GM12878 (cell line): ENCODE measurements around the gene CKB. TPM values are rescaled to one million over a fixed set of nuclear protein-coding genes. Genes with fewer than 3 reads are reported as not detected.

Experiments used
- ATAC-seq: fragments of 200-7000 bp; cut with Tn5 transposase; 3 replicates; pipeline ENCODE4 v1.9.1; 2020; ENCODE audit warnings: mild to moderate bottlenecking, moderate library complexity
- BruUV-seq: library from RNA; stranded (reverse); fragments of 400-500 nt; replicated peaks from 2 replicates; lab custom pipeline; 2021; lab: Mats Ljungman, UMichigan
- CTCF ChIA-PET: fragments of 300-600 bp; sonication (Branson Sonifier 250); formaldehyde crosslinking; extraction: SDS; loops from one replicate; lab custom pipeline; 2021; ENCODE audit warnings: inconsistent platforms; lab: Yijun Ruan, JAX
- POLR2A ChIA-PET: fragments of 350-600 bp; formaldehyde crosslinking; extraction: SDS; loops from one replicate; lab custom pipeline; 2021; ENCODE audit warnings: inconsistent platforms; lab: Charles Lee
- RAD21 ChIA-PET: fragments of 300-600 bp; sonication (Branson Sonifier 250); formaldehyde crosslinking; loops from one replicate; lab custom pipeline; 2023; ENCODE audit warnings: antibody characterized with exemption; ENCODE audit not compliant: unreplicated experiment; lab: Charles Lee
- SMC1A ChIA-PET: fragments of 300-600 bp; sonication (Branson Sonifier 250); formaldehyde crosslinking; loops from one replicate; lab custom pipeline; 2023; ENCODE audit not compliant: unreplicated experiment, uncharacterized antibody; lab: Charles Lee
- DNase-seq: peaks from one replicate; pipeline ENCODE4 v3.0.0-alpha.2; 2011; ENCODE audit warnings: low read depth, low spot score
- FAIRE-seq: peaks from 3 replicates; lab custom pipeline; 2011; peaks lifted over from hg19 to GRCh38; lab: Jason Lieb, UNC
- H2AFZ ChIP-seq: 2 replicates; pipeline ENCODE4 v1.6.0; 2011; ENCODE audit warnings: low read depth, low read length, control low read depth; ENCODE audit not compliant: control insufficient read depth
- H3K27ac ChIP-seq: 2 replicates; pipeline ENCODE4 v1.5.1; 2011; ENCODE audit warnings: control low read depth; ENCODE audit not compliant: control insufficient read depth, insufficient read depth
- H3K27me3 ChIP-seq, 2 experiments: replicated peaks in 1 of 2; 2 replicates each; pipeline versions ENCODE4 v1.6.0 to v1.6.1; 2011; ENCODE audit warnings: low read length in 1 of 2; ENCODE audit not compliant: control insufficient read depth in 2 of 2, insufficient read depth in 2 of 2
- H3K36me3 ChIP-seq, 2 experiments: 2 replicates each; pipeline ENCODE4 v1.5.1; 2011; ENCODE audit warnings: low read length in 1 of 2; ENCODE audit not compliant: control insufficient read depth in 2 of 2, insufficient read depth in 2 of 2
- H3K4me1 ChIP-seq: 2 replicates; pipeline ENCODE4 v1.6.1; 2011; ENCODE audit warnings: mild to moderate bottlenecking, low read length, moderate library complexity, mixed read lengths; ENCODE audit not compliant: control insufficient read depth, insufficient read depth
- H3K4me2 ChIP-seq: 2 replicates; pipeline ENCODE4 v1.6.0; 2011; ENCODE audit warnings: control low read depth; ENCODE audit not compliant: control insufficient read depth, insufficient read depth
- H3K4me3 ChIP-seq: fragments of 200-600 bp; sonication (generic); 2 replicates; pipeline ENCODE4 v1.5.1; 2016
- H3K79me2 ChIP-seq: 2 replicates; pipeline ENCODE4 v1.6.0; 2011; ENCODE audit warnings: low read length; ENCODE audit not compliant: control insufficient read depth, insufficient read depth
- H3K9ac ChIP-seq: 2 replicates; pipeline ENCODE4 v1.8.0; 2011; ENCODE audit warnings: low read length, control low read depth, mixed read lengths; ENCODE audit not compliant: control insufficient read depth, insufficient read depth
- H3K9me3 ChIP-seq: replicated peaks from 3 replicates; pipeline ENCODE4 v1.5.1; 2011; ENCODE audit warnings: mild to moderate bottlenecking, low read length; ENCODE audit not compliant: control insufficient read depth, insufficient read depth
- H4K20me1 ChIP-seq: 2 replicates; pipeline ENCODE4 v1.6.0; 2011; ENCODE audit not compliant: control insufficient read depth, insufficient read depth
- ASH2L ChIP-seq: fragments of 300-600, 200-600 bp; sonication (generic); IDR thresholded peaks from 2 replicates; pipeline ENCODE4 v1.6.1; 2017; ENCODE audit warnings: low read depth, mild to moderate bottlenecking, borderline replicate concordance
- CBX3 ChIP-seq: fragments of 200-600 bp; sonication (generic); IDR thresholded peaks from 2 replicates; pipeline ENCODE4 v1.6.1; 2016; ENCODE audit warnings: low read depth, borderline replicate concordance
- NBN ChIP-seq: fragments of 450-650 bp; IDR thresholded peaks from 2 replicates; pipeline ENCODE4 v1.6.1; 2016
- NR2F1 ChIP-seq: fragments of 450-650 bp; conservative IDR thresholded peaks from 2 replicates; pipeline ENCODE4 v1.6.1; 2017; ENCODE audit warnings: mild to moderate bottlenecking
- POLR2AphosphoS2 ChIP-seq: IDR thresholded peaks from 2 replicates; pipeline ENCODE4 v1.6.1; 2011; ENCODE audit warnings: low read depth, mild to moderate bottlenecking, low read length, improper control_type of control experiment, moderate library complexity
- POLR2AphosphoS5 ChIP-seq: IDR thresholded peaks from 2 replicates; pipeline ENCODE4 v1.6.1; 2011; ENCODE audit warnings: mild to moderate bottlenecking, low read length, inconsistent platforms
- RB1 ChIP-seq: fragments of 450-650 bp; formaldehyde crosslinking; IDR thresholded peaks from 2 replicates; pipeline ENCODE4 v1.6.1; 2017; ENCODE audit warnings: mild to moderate bottlenecking, borderline replicate concordance
- RELA ChIP-seq: fragments of 450-650 bp; IDR thresholded peaks from 2 replicates; pipeline ENCODE4 v1.8.0; 2014; ENCODE audit warnings: borderline replicate concordance; ENCODE audit not compliant: partially characterized antibody
- SMAD5 ChIP-seq: IDR thresholded peaks from 2 replicates; pipeline ENCODE4 v1.6.1; 2016; ENCODE audit warnings: antibody characterized with exemption, low read depth
- STAT3 ChIP-seq: IDR thresholded peaks from 2 replicates; pipeline ENCODE4 v1.6.1; 2011; ENCODE audit warnings: low read depth, low read length, improper control_type of control experiment
- SUPT20H ChIP-seq: IDR thresholded peaks from 2 replicates; pipeline ENCODE4 v1.6.1; 2011; ENCODE audit warnings: low read depth, mild to moderate bottlenecking, low read length, moderate library complexity, borderline replicate concordance; ENCODE audit not compliant: control insufficient read depth
- SUZ12 ChIP-seq: fragments of 200-600 bp; sonication (generic); IDR thresholded peaks from one replicate; pipeline ENCODE4 v1.6.1; 2018; ENCODE audit warnings: antibody characterized with exemption, mild to moderate bottlenecking; ENCODE audit not compliant: unreplicated experiment
- ZBED1 ChIP-seq: IDR thresholded peaks from 2 replicates; pipeline ENCODE4 v1.6.1; 2016; ENCODE audit warnings: borderline replicate concordance
- WGBS: methylation state at CpG from one replicate; pipeline ENCODE4 v1.1.6; 2016; ENCODE audit warnings: low lambda C conversion rate; ENCODE audit not compliant: insufficient replicate concordance, insufficient coverage; ENCODE audit errors: missing lambda C conversion rate; 5-methylcytosine and 5-hydroxymethylcytosine counted together
- in situ Hi-C: fragments of 300-500 bp; cut with MboI; formaldehyde crosslinking; loops from 9 replicates; pipeline ENCODE4 v1.14.3; 2018; ENCODE audit warnings: mixed read lengths
- intact Hi-C: fragments of 100-400 bp; cut with micrococcal nuclease; formaldehyde crosslinking; loops from one replicate; pipeline ENCODE4 v1.14.2; 2022; ENCODE audit not compliant: unreplicated experiment
- polyA plus RNA-seq, 11 experiments: library from polyadenylated mRNA; depleted of rRNA in 4 of 11; unstranded in 6 of 11; stranded (reverse) in 5 of 11; fragments of >200 nt; fragmentation: Nextera tagmentation in 4 of 11; fragmentation: Illumina TruSeq in 1 of 11; extraction: Ambion mirVana in 4 of 11; extraction: Trizol in 1 of 11; gene quantifications; 1 replicate in 1 of 11; 2 replicates in 10 of 11; pipeline versions ENCODE4 v1.2.1 to v1.2.3, GENCODE V29; 2011 to 2016; ENCODE audit warnings: inconsistent platforms in 2 of 11, missing spikeins in 2 of 11, low read depth in 1 of 11
- total RNA-seq, 4 experiments: library from RNA; depleted of rRNA in 3 of 4; stranded (reverse); fragments of >200 nt in 3 of 4; fragmentation: Illumina TruSeq in 1 of 4; extraction: Trizol in 1 of 4; gene quantifications; 2 replicates each; pipeline versions ENCODE4 v1.2.1 to v1.2.3, GENCODE V29; 2013 to 2021
- TF ChIP-seq, protein P1 (sequence below): fragments of 450-650 bp; IDR thresholded peaks from 2 replicates; pipeline ENCODE4 v1.6.1; 2016; ENCODE audit warnings: mild to moderate bottlenecking
- TF ChIP-seq, protein P2 (sequence below): IDR thresholded peaks from 2 replicates; pipeline ENCODE4 v1.6.1; 2012; ENCODE audit warnings: improper control_type of control experiment, low read depth, low read length; ENCODE audit not compliant: insufficient replicate concordance
- TF ChIP-seq, protein P3 (sequence below): fragments of 450-650 bp; IDR thresholded peaks from 2 replicates; pipeline ENCODE4 v1.6.1; 2017; ENCODE audit warnings: borderline replicate concordance

Gene CKB
- total and polyA plus RNA-seq, 10 of the 15 experiments (the other 5 are each of a cell fraction or from before 2014, with no cell fraction given) = 0.40 to 6.1 (median 2.3) TPM

DNA sequence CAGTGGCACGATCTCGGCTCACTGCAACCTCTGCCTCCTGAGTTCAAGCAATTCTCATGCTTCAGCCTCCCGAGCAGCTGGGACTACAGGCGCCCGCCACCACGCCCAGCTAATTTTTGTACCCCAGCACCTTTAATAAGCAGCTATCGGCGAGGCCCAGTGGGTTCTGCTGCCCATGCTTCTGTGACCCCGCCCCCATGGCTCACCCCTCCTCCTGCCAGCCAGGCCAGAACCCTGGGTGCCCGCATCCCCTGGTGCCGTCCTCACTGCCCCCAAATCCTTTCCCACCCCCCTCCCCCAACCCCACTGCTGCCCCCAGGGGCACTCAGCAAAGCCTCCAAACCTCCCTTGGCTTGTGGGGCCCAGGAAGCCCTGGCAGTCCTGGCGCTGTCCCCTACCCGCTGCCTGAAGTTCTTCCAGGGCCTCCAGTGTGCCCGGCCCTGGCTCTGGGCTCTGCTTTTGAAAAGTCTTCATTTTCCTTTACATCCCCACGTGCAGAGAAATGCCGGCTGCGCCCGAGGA is 25.4 kb upstream of the CKB start:
- Histone ChIP-seq H3K36me3 (no peaks in the 10 kb centered on the region), H4K20me1 (no peaks in the 10 kb centered on the region), H3K27me3 (no peaks in the 10 kb centered on the region), H3K4me3 (no peak overlapping the region), H3K79me2 (no peaks in the 10 kb centered on the region), H3K4me1 (no peaks in the 10 kb centered on the region), H3K9me3 (no peaks in the 10 kb centered on the region), H3K27ac (no peak overlapping the region), H2AFZ (no peak overlapping the region), H3K9ac (no peak overlapping the region), H3K4me2 (no peak overlapping the region)
- no TSS peak for BruUV-seq
- intact Hi-C loops = no loop called here
- RAD21 ChIA-PET = interaction anchor here (2.5 kb wide), 1 partner anchor 29 kb away, joined by 25 read pairs; no protein-coding TSS in a partner anchor
- POLR2A ChIA-PET = no interaction called here
- no peak for FAIRE-seq
- 77% methylated on average over 16 of the region's 18 CpGs for WGBS
- CTCF ChIA-PET = interaction anchor here (0.9 to 5.7 kb wide), 4 partner anchors 10 to 29 kb away, joined by 3 to 53 read pairs (median 8); no protein-coding TSS in a partner anchor
- TF ChIP-seq POLR2AphosphoS2 (no peak), STAT3 (no peak), POLR2AphosphoS5 (no peak), RELA (no peak), SMAD5 (no peak), SUPT20H (no peak), NR2F1 (no peak), NBN (no peak), SUZ12 (no peak), ZBED1 (no peak), ASH2L (no peak), RB1 (no peak), CBX3 (no peak)
- TF ChIP-seq, protein P1, sequence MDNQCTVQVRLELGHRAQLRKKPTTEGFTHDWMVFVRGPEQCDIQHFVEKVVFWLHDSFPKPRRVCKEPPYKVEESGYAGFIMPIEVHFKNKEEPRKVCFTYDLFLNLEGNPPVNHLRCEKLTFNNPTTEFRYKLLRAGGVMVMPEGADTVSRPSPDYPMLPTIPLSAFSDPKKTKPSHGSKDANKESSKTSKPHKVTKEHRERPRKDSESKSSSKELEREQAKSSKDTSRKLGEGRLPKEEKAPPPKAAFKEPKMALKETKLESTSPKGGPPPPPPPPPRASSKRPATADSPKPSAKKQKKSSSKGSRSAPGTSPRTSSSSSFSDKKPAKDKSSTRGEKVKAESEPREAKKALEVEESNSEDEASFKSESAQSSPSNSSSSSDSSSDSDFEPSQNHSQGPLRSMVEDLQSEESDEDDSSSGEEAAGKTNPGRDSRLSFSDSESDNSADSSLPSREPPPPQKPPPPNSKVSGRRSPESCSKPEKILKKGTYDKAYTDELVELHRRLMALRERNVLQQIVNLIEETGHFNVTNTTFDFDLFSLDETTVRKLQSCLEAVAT = no peak
- TF ChIP-seq, protein P2, sequence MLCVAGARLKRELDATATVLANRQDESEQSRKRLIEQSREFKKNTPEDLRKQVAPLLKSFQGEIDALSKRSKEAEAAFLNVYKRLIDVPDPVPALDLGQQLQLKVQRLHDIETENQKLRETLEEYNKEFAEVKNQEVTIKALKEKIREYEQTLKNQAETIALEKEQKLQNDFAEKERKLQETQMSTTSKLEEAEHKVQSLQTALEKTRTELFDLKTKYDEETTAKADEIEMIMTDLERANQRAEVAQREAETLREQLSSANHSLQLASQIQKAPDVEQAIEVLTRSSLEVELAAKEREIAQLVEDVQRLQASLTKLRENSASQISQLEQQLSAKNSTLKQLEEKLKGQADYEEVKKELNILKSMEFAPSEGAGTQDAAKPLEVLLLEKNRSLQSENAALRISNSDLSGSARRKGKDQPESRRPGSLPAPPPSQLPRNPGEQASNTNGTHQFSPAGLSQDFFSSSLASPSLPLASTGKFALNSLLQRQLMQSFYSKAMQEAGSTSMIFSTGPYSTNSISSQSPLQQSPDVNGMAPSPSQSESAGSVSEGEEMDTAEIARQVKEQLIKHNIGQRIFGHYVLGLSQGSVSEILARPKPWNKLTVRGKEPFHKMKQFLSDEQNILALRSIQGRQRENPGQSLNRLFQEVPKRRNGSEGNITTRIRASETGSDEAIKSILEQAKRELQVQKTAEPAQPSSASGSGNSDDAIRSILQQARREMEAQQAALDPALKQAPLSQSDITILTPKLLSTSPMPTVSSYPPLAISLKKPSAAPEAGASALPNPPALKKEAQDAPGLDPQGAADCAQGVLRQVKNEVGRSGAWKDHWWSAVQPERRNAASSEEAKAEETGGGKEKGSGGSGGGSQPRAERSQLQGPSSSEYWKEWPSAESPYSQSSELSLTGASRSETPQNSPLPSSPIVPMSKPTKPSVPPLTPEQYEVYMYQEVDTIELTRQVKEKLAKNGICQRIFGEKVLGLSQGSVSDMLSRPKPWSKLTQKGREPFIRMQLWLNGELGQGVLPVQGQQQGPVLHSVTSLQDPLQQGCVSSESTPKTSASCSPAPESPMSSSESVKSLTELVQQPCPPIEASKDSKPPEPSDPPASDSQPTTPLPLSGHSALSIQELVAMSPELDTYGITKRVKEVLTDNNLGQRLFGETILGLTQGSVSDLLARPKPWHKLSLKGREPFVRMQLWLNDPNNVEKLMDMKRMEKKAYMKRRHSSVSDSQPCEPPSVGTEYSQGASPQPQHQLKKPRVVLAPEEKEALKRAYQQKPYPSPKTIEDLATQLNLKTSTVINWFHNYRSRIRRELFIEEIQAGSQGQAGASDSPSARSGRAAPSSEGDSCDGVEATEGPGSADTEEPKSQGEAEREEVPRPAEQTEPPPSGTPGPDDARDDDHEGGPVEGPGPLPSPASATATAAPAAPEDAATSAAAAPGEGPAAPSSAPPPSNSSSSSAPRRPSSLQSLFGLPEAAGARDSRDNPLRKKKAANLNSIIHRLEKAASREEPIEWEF = no peak
- TF ChIP-seq, protein P3, sequence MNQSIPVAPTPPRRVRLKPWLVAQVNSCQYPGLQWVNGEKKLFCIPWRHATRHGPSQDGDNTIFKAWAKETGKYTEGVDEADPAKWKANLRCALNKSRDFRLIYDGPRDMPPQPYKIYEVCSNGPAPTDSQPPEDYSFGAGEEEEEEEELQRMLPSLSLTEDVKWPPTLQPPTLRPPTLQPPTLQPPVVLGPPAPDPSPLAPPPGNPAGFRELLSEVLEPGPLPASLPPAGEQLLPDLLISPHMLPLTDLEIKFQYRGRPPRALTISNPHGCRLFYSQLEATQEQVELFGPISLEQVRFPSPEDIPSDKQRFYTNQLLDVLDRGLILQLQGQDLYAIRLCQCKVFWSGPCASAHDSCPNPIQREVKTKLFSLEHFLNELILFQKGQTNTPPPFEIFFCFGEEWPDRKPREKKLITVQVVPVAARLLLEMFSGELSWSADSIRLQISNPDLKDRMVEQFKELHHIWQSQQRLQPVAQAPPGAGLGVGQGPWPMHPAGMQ = no peak
- ATAC-seq = no peak
- in situ Hi-C loops = no loop called here
- SMC1A ChIA-PET = interaction anchor here (0.6 to 1.2 kb wide), 2 partner anchors 16 to 21 kb away, joined by 3 read pairs; no protein-coding TSS in a partner anchor
- DNase-seq = no peak
